Measurements from ENCODE around the gene OBSCN.
"Not testable (repeated sequence)": the region's sequence is repeated elsewhere in the genome, so short reads cannot be mapped to it uniquely, and the experiment has no call there.

The OBSCN gene

DNA sequence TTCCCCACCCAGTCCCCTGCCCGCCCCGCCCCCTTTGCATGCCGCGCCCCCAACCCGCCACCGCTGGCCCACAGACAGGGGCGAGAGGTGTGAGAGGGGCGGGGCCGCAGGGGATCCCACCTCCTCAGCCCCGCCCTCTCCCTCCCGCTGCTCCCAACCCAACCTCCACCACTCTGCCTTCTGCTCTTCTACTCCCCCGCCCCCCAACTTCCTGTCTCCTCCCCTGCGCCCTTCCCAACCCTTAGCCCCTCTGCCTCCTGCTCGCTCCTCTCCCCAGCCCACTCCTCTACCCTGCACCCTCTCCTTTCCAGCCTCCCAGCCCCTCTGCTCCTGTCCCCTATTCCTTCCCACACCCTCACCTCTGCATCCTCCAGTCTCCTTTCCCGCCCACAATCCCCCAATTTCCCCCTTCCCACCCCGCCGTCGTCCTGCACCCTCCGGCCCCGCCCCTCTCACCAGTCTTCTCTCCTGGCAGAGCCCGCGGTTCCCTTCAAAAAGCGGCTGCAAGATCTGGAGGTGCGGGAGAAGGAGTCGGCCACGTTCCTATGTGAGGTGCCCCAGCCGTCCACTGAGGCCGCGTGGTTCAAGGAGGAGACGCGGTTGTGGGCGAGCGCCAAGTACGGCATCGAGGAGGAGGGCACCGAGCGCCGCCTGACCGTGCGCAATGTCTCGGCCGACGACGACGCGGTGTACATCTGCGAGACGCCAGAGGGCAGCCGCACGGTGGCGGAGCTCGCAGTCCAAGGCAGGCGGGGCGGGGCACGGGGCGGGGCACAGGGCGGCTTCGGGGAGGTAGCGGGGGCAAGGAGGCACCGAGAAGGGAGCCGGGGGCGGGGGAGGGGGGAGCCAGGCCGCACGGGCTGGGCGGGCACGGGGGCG, 5.4 kb downstream of the OBSCN start:
- DNase-seq (ENCODE audit: low spot score), result peak; percentile 90

- no peak for DNase-seq (ENCODE audit: low spot score)
Observed at GRCh38 chr1:228213917-228214808, 6.3 kb downstream of the OBSCN start.

DNA sequence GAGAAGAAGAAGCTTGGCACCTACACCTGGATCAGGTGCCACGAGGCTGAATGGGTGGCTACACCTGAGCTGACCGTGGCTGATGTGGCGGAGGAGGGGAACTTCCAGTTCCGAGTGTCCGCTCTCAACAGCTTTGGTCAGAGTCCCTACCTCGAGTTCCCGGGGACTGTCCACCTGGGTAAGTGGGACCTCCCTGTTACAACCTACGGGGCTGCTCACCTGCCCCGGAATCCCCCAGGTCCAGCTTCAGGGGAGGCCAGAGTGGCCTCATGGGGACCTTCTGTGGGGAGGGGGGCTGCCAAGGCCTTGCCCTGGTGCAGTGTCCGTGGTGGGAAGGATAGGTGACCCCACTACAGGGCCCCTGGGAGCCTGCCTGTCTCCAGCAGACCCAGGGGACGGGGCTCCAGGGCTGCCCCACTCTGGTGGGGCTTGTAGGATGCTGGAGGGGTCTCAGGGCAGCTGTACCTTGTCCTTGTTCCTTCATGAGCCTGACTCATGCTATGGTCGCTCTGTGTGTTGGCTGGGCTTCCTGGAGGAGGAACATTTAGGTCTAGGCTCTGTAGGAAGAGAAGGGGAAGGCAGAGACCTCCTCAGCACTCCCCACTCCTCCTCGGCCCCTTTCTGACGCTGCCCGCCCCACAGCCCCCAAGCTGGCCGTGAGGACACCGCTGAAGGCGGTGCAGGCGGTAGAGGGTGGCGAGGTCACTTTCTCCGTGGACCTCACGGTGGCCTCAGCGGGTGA, 7.2 kb downstream of the OBSCN start:
- DNase-seq (ENCODE audit: low spot score), result no peak

DNA sequence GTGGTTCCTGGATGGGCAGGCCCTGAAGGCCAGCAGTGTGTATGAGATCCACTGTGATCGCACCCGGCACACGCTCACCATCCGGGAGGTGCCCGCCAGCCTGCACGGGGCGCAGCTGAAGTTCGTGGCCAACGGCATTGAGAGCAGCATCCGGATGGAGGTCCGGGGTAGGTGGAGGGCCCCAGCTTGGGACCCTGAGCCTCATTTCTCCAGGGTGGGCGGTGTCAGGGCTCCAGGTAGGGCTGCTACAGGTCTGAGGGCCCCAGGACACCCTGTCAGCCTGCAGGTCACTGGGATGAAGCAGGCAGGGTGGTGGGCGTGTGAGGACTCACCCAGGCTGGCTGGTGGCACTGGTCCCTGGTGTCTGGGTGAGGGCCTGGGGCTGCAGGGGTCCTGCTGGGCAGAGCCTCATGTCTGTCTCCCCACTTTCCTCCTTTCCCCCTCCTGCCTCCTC, 7.8 kb downstream of the OBSCN start:
- DNase-seq (ENCODE audit: low spot score), result no peak

DNA sequence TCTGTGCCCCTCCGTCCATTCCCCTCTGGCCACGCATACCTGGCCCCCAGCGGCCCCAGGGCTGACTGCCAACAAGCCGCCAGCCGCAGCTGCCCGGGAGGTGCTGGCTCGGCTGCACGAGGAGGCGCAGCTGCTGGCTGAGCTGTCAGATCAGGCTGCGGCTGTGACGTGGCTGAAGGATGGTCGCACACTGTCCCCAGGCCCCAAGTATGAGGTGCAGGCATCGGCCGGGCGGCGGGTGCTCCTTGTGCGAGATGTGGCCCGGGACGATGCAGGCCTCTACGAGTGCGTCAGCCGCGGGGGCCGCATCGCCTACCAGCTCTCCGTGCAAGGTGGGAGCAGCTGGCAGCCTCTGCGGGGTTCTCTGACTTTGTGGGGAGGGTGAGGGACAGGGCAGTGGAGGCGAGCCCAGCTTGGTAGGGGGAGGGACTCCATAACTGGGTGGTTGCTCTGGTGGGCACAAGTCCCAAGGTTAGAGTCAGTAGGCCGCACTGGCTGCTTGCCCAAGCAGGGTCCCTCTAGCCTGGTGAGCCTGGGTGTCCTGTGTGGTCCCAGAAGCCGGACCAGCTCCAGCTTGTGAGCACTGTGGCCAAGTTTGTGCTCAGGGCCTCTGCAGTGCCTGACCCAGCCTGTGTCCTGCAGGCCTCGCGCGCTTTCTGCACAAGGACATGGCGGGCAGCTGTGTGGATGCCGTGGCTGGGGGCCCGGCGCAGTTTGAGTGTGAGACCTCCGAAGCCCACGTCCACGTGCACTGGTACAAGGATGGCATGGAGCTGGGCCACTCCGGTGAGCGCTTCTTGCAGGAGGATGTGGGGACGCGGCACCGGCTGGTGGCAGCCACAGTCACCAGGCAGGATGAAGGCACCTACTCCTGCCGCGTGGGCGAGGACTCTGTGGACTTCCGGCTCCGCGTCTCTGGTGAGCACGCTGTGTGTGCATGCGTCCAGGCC, 8.8 kb downstream of the OBSCN start:
- DNase-seq (ENCODE audit: low spot score), result no peak

DNA sequence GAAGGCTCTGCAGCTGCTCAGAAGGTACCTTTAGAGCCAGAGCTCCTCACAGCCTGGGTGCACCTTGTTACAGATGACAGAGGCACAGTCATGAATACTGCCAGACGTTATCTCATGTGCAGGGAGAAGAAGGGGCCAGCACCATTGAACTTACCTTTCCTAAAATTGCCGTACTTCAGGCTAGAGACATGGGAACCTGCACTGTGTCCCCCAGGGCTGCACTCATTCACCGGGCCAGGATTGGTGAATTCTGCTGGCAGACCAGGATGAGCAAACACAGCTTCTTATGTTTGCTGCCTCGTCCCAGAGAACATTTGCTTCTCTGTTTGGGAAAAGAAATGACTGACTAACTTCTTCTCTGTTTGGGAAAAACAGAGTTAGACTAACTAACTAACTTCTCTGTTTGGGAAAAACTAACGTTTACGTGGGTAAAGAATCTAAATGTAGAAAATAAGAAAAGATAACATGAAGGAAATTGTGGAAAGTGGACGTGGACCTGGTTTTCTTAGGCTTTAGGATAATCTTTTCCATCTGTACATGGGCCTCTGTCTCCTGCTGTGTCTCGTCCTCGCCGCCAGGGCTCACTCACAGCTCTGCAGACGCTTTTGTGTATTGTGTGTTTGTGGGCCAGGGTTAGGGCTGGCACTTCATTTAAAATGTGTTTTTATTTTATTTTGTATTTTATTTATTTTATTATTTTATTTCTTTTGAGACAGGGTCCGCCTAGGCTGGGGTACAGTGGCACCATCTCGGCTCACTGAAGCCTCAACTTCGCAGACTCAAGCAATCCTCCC, 9.9 kb downstream of the OBSCN start:
- no peak for DNase-seq (ENCODE audit: low spot score)

DNA sequence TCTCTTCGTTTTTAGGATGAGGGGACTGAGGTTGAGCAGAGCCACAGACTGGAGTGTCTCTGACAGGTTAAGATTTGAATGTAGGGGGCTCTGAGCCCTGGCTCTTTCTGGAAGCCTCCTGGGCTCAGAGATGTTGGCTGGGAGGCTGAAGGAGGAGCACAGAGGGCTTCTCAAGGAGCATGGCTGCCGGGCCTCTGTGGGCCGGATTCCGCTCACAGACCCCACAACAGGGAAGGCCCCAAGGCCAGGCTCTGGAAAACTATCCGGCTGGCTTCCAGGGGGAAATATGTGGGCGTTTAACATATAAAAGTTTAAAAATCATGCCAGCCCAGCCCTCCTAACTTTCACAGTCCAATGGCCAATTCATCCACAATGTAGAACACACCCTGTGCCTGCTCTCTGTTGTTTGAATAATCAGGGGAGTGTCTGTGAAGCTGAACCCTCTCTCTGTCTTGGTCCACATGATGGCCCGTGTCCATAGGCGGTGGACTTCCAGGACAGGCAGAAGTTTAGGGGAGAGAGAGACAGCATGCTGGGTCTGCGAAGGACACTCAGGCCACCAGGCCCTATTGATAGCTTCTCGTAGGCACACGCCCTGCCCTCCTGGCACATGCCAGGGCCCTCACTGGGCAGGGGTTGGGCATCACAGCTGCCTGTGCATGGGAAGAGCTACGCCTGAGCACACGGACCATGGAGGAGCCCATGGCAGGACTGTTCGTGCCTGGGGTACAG, 10.8 kb downstream of the OBSCN start:
- no peak for DNase-seq (ENCODE audit: low spot score)

DNA sequence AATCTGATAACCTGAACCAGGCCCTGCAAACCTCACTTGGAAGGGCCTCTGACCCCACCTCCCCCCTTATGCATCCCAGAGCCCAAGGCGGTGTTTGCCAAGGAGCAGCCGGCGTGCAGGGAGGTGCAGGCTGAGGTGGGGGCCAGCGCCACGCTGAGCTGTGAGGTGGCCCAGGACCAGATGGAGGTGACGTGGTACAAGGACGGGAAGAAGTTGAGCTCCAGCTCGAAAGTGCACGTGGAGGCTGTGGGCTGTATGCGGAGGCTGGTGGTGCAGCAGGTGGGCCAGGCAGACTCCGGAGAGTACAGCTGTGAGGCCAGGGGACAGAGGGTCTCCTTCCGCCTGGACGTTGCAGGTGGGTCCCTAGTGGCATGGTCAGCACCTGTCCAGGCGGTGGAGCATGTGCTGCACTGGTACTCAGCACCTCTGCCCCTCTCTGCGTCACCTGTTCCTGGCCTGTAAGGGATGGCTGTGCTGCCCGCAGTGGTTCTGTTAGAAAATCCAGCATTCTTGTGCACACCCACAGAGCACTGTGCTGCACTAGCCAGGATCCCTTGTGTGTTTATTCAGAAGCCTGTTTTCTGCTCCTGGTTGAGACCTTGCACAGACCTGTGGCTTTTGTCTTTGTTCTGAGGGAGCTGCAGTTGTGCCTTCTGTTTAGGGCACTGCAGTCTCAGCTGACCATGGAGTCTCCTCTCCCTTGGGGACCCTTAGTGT, 11.6 kb downstream of the OBSCN start:
- DNase-seq (ENCODE audit: low spot score), result no peak

DNA sequence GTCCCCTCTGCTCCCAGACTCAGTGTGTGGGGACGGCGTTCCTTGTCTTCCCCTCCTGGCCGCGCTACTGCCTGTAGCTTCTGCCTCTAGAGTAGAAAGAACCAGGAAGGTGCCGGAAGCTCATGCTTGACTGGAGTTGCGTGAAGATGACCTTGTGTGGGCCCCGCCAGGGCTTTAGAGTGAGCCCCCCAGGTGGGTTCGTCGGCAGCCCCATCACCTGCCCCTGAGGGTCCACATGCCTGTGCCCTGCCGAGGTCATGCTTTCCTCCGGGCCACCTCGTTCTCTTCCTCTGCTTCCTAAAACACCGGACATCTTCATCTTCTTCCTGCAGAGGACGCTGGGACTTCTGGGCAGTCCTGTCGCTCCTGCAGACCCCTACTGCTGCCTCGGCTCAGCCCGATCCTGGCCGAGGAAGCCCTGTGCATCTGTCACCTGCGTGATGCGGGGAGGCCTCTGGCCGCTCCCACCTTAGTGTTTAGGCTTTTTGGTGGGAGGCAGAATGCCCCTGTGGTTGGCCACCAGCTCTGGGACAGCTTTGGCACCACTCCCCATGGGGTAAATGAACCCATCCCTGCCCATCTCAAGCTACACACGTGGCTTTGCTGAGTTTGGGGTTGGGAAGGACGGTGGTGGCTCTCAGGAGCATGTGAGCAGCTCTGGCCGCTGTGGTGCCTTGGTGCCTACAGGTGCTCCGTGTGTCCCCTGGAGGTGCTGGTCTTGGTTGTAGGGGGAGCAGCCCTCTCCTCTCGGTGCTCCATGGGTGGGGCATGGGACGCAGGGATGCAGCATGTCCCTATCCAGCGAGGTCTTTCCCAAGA, 12.3 kb downstream of the OBSCN start:
- no peak for DNase-seq (ENCODE audit: low spot score)

- DNase-seq (ENCODE audit: low spot score), result not testable (repeated sequence)
Observed at GRCh38 chr1:228221097-228221496, 13.3 kb downstream of the OBSCN start.

- no peak for DNase-seq (ENCODE audit: low spot score)
Observed at GRCh38 chr1:228222548-228222947, 14.7 kb downstream of the OBSCN start.

- DNase-seq (ENCODE audit: low spot score), result no peak
Observed at GRCh38 chr1:228224198-228225164, 16.6 kb downstream of the OBSCN start.

- no peak for DNase-seq (ENCODE audit: low spot score)
Observed at GRCh38 chr1:228225165-228225710, 17.4 kb downstream of the OBSCN start.

DNA sequence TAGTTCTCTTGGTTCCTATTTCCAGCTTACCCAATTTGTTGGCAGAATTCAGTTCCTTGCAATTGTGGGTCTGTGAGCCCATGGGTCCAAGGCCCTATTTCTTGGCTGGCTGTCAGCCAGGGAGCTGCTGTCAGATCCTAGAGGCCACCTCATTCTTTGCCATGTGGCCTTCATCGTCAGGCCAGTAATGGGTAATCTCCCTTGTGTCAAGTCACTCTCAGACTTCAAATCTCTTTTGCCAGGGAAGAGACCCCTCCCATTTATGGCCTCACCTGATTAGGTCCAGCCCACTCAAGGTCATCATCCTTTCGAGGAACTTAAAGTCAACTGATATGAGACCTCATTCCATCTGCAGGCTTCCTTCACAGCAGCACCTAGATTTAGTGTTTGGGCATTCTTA, 17.9 kb downstream of the OBSCN start:
- no peak for DNase-seq (ENCODE audit: low spot score)

DNA sequence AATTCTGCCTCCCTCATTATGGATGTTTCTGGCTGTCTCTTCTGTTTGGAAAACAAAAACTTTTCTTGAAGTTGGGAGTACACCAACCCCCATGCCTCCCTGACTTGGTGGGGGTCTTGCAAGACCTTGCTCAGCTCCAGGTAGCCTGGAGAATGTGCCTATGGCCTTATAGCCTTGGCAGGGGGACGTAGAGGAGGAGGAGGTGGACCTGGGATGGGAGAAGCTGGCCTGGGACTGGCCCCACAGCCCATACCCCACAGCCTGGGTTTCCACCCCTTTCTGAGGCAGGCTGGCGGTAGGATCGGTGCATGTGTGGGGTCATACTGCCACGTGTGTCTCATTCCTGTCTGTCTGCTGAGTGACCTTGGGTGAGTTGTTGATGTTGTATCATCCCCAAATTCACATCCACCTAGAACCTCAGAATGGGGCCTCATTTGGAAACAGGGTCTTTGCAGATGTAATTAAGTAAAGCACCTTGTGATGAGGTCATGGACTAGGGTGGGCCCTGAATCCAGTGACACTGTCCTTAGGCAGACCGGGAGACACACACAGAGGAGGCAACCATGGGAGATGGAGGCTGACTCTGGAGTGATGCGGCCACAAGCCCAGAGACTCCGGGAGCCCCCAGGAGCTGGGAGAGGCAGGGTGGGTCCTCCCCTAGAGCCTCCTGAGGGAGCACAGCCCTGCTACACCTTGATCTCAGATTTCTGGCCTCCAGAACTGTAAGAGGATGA, 18.5 kb downstream of the OBSCN start:
- no peak for DNase-seq (ENCODE audit: low spot score)
